Skin of body (tissue), 2 donors: ENCODE data around the gene KMT2C. TPM values are rescaled to one million over a fixed set of nuclear protein-coding genes. Genes with fewer than 3 reads are reported as not detected.

Experiments used
- DNase-seq: peaks from one replicate; lab custom pipeline; 2025; lab: John Stamatoyannopoulos, UW
- total RNA-seq: library from RNA; depleted of rRNA; stranded (reverse); fragments of >200 nt; gene quantifications from one replicate; pipeline ENCODE4 v1.2.3, GENCODE V29; 2014

Gene KMT2C
- total RNA-seq, 1 donor from 2014 or later = 75.6 TPM

DNA sequence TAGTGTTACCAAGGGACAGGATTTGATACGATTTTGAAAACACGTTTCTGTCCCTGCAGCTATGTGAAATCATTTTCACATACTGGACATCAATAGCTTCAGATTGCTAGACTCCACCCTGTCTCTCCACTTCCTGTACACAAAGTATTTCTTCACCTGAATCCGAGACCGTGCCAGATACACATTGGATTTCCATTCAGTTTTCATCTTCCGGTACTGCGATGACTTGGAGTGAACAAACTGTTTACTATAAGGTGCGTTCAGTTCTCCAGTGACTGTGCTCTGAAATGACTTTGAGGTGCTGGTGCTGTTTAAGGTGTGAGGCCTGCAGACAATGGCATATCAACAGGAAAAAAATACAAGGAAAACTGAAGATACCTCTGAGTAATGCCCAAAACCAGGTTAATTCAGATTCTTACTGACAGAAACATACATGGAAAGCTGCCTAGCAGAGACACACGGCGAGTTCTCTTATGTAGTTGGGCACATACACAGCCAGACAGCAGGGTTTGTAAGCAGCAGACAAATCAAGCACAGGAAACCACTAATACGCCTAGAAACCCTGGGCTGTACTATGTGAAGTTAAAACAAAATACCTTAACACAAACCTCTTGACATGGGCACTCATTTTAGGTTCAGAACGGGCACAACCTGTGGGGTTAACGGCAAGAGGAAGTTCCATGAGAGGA lies 291.1 kb downstream of the KMT2C start:
- no peak for DNase-seq

DNA sequence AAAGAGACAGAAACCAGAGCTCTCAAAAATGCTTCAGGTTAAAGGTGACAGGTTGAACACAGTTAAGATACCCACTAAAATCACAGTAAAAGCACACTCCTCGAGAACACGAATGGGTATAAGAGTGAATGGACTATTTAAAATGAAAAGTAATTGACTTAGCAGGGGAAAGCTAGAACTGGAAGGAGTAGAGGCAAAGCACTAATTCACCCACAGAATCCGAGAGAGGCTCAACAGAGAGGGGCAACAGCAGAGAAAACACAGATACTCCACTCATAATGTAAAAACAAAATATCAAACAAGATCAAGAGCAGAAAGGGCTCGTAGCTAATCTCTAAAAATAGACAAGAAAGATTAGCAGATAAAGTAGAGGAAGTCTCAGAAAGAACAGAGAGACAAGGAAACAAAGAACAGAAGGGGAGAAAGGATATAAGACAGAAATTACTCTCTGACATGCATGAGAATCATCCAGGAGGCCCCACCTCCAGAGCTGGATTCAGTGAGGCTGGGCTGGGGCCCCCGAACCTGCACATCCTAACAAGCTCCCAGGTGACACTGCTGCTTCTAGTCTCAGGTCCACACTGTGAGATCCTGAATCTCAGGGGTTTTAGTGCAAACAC lies 292.7 kb downstream of the KMT2C start:
- no peak for DNase-seq

DNA sequence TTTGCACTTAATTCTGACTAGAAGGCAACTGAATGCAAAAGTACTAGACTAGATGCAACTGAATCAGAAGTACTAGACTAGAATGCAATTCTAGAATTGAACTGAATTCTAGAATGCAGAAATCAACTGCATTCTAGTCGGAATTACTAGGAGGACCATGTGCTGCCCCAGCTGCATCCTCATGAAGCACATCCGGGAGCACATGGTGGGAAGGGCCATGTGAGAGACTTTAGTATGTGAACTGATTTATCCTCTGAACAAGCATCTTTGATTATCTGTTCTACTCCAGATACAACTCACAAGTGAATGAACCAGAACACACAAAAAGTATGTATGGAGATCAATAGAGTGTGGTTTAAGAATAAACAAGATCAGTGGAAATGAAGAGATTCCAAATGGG lies 295.2 kb downstream of the KMT2C start:
- no peak for DNase-seq

DNA sequence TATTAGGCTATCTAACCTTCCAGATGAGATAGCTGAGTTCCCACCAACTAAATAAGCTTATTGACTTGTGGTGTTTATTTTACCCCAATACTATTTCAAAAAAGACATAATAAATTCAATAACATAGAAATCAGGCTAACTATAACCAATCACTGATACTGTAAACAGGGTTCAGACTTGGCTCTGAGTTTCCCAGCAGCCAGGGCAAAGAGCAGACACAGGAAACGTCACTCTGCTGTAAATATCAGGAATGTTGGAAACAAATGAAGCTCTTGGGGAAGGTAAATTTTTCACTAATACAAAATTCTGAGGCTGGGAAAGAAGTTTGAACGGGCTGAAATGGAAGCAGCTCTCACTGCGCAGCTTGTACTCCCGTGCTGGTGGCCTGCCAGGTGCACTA lies 295.7 kb downstream of the KMT2C start:
- no peak for DNase-seq

DNA sequence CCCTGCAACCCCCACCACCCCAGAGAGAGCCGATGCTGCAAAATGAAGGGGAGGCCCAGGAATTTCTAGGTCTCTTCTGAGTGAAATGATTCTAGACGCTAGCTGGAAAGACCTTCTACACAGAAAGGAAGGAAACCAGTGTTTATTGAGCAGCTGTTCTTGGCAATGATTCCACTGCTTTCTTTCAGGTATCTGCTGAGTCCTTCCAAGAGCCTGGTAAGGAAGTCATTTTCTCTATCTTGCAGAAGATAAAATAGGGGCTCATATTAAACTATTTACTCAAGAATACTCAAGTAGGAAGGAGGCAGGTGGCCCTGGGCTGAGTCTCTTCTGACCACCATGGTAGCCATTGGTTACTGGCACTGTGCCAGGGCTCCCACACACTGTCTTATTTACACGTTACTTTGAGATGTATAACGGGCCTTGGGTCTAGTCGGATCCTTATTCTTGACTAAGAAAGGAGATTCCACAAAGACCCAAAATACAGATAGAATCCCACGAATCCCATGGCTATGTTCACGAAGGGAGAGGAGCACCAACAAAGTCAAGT lies 298.3 kb downstream of the KMT2C start:
- DNase-seq = no peak

DNA sequence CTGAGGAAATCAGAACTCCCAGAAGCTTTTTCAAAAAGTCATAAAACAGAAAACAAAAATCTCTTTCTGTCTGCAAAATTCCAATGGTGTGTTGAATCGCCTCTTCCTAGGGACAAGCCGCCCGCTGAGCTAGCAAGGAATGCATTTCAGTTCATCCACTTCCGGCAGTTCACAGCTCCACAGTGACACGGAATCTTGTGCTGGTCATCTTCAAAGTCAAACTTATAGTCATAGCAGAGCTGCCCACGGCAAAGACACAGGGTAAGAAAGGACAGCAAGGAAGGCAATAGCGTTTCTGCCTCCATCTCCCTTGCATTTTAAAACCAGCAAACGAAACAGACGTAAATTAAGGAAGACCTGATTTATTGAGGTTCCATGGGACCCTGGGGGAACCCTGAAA lies 299.1 kb downstream of the KMT2C start:
- DNase-seq = peak; percentile 17

DNA sequence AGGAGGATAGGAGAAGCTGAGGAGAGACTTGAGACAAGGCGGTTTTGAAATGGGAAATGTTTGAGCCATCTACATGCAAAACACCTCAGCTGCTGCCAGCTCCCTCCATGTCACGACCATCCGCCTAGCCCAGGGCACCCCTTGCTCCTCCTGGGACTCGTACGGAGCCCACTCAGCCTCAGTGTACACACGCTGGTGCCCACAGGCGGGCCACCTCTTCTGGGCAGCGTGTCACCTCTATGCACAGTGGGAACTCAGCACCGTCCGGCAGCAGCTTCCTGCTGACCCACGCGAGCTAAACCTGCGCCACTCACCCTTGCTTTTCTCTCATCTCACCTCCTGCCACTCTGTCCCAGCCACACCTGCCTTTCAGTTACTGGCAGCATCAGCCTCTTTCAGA lies 302.0 kb downstream of the KMT2C start:
- no peak for DNase-seq

DNA sequence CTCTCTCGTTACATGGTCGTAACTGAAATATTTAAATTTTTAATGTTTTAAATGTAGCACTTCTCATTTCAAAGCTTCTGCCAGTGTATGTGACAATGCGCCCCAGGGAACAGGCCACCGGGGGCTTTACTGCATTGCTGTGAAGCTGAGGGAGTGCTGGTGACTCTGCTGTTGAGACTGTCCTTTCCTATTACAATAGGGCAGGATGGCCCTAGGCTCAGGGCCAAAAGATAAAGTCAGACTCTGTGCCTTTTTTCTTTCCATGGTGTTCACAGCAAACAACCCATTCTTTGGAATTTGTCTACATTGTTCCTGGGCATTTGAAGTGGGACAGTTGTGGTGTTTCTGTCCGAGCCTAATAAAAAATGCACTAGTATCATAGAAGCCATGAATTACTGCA lies 303.0 kb downstream of the KMT2C start:
- no peak for DNase-seq

DNA sequence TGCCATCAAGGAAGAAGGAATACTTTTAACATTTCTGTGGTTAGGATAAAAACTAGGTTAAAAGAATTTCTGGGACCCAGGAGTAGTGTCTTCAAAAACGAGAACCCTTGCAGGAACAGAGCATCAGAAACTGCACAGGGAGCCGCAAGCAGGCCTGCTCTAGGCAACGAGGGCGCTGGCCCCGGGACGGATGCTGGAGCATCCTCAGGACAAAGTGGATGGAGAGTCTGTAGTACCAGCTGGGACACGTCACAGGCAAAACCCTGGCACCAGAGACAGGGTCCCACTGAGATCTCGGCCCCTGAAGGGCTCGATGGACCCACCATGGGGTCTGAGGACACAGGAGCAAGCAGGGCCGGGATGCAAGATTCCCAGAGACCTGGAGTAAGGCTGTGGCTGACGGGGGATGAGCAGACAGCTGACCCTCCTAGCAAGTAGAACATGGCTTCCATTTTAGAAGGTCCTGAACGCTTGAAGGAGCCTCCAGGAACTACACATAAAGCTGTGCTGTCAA lies 303.8 kb downstream of the KMT2C start:
- no peak for DNase-seq

DNA sequence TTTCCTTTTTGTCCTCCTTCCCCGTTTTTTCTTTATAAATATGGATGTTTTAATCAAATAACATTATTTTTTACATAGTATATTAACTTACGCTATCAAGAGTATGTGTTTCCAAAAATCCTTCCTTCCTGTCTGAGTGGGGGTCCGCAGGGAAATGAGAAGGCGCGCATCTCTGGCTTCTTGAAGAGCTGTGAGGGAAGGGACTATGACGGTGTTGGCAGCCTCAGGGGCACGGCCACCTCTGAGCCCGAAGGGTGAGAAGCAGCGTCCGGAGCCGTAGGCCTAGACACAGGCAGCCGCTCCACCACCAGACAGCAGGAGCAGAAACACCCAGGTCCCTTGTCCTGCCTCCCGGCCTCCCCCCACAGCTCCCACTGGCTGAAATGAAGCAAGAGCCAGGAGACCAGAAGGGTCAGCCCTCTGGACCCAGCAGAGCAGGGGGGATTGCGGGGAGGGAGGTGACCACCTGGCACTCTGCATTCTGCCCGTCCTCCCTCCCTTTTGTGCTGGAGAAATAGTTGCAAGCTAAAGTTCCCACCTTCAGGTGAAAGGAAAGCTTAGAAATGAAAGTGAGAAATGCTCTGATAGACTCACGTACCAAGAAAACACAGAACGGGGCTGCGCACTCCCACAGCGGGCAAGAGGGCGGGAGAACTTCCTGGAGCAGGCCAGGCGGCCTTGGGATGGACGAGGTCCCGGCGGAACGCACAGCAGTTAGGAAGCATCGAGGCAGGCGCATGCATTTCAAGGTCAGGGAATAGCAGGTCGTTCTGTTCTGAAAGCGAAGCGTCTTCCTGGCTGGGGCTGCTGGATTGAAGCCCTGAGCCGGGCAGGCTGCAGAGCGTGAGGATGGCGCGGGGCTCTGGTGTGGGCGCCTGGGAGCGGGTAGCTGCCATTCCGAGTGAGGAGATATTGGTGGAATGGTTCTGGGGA lies 304.9 kb downstream of the KMT2C start:
- no peak for DNase-seq

DNA sequence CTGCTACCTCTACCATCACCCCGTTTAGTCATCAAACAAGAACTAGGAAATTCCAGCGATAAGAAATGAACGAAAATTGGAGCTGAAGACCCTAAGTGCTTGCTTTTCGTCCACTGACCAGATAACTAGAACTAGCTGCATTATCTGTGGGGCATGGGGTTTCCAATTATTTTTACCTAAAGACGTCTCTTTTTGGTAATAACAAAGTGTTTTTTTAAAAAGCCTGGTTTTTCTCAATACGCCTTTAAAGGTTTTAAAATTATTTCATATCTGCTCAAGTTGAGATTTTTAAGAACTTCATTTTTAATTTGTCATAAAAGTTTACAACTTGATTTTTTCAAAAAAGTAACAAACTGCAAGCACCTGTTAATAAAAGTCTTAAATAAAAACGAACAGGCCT lies 306.1 kb downstream of the KMT2C start:
- DNase-seq = no peak

DNA sequence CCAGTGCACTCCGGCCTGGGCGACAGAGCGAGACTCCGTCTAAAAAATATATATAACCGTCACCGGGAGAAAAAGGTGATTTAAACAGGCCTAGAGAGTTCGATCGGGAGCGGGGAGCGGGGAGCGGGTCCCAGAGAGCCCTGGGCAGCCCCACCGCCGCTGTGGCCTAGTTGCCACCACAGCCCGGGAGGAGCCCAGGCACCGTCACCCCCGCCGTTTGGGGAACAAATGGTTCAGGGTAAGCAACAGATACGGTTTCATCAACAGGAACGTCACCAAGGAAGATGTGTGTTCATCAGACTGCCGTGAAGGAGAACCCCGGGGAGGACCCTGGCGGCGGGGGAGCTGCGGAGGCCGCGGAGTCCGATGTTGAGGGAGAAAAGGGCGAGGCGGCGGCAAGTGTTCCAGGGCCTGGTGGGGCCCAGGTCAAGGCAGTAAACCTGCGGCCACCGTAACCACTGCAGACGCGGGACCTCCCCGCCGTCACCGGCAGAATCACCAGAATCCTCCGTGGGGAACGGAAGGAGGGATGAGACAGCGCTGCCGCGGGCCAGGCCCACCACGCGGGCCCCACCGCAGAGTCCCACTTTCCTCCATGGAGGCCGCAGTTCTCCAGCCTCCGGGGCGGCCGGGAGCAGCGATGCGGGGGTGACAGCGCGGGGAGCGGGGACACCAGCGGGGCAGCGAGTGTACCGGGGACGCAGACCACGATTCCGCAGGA lies 306.9 kb downstream of the KMT2C start:
- no peak for DNase-seq

DNA sequence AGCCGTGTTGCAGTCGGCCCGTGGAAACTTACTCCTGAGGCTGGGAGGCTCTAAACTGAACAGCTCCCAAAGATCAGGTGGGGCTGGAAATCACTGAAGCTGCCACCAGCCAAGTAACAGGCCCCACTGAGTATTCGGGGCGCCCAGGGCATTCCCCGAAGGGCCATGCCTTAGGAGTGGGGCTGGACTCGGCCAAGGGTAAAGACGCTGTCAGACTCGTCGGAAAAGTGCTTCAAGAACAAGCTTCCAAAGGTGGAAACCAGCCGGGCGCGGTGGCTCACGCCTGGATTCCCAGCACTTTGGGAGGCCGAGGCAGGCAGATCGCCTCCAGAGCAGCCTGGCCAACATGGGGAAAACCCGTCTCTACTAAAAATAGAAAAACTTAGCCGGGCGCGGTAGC lies 307.6 kb downstream of the KMT2C start:
- DNase-seq = no peak

DNA sequence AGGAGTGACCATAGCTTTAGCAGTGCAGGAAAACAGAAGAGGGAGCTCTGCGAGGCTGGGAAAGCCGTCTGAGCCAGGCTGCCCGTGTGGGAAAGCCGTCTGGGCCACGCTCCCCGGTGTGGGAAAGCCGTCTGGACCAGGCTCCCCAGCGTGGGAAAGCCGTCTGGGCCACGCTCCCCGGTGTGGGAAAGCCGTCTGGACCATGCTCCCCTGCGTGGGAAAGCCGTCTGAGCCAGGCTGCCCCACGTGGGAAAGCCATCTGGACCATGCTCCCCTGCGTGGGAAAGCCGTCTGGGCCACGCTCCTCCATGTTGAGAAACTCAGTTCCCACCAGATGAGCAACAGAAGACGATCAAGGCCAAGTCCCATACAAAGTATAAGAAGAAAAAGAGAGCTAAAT lies 308.6 kb downstream of the KMT2C start:
- DNase-seq = no peak

DNA sequence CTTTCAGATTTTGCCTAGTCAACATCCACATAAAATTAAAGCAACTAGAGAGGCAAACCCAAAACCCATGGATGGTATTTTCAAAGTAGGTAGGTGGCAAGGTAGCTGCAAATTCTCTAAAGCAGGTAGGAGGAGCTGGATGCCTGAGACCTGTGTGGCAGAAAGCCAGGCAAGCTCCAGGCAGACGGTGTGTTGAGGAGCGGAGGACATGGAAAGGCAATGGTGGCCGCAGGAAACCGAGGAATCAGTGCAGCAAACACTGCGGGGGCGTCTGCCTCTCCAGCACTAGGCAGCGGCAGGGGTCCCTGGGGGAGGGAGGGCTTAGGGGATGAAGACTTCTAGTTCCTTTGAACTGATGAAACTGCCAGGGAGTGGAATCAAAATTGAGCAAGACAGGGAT lies 309.1 kb downstream of the KMT2C start:
- DNase-seq = no peak

DNA sequence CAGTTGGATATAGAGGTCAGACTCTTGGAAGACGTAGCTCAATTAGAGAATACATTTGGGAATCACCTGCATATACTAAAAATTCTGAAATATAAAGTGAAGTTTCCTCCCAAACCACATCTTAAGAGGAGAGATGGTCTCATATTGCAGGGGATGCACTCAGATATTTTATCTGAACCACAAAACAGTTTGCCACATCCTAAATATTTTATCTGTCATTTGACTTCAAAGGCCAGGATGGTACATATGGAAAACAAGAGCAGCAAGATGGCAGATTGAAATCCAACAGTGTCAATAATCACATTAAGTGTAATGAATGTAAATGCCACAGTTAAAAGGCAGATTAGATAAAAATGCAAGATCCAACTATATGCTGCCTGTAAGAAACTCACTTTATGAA lies 313.3 kb downstream of the KMT2C start:
- DNase-seq = no peak

DNA sequence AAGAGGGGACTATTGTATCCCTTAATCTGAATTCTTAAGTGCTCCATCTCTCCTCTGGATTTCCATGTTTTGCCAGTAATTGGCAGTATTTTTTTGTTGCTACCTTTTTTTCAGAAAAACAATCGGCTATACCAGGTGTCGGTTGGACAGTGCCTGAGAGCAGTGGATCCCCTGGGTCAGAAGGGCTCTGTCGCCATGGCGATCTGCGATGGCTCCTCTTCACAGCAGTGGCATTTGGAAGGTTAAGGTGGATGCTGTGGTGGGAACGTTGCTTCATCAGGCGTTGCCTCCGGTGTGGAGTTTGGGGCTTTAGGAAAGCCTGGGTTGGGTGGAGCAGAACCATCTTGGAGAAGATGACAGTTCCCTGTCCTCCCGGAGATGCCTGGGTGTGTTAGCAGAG lies 314.4 kb downstream of the KMT2C start:
- DNase-seq = no peak

DNA sequence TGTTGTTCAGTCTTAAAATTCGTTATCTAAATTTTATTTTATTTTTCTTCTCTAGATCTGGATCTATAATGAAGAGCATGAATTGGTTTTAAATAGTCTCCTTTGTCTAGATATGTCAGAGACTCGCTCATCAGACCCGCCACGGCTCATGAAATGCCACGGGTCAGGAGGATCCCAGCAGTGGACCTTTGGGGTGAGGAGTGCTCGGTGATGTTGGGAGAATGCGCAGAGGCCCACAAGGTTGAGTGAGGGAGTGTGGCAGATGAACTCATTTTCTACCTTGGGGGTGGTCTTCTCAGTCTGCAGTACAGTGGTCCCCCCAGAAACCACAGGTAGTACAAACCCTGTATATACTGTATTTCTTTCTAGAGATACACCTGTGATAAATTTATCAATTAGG lies 315.0 kb downstream of the KMT2C start:
- DNase-seq = no peak

DNA sequence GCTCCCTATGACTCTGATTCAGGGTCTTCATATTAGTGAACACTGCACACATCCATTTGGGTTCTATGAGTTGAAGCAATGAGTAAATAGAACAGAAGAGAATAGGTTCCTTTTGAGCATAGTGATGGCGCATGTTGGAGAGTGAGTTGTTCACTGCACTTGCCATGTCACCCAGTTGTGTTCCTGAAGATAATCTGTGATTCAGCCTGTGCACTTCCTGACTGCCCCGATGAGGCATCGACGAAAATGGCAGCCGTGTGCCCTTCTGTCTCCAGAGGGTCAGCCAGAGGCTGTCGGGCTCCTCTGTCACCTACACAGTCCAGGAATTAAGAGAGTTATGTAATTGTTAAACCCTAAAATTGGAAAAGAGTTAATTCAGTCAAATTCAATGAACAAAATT lies 315.6 kb downstream of the KMT2C start:
- DNase-seq = no peak

DNA sequence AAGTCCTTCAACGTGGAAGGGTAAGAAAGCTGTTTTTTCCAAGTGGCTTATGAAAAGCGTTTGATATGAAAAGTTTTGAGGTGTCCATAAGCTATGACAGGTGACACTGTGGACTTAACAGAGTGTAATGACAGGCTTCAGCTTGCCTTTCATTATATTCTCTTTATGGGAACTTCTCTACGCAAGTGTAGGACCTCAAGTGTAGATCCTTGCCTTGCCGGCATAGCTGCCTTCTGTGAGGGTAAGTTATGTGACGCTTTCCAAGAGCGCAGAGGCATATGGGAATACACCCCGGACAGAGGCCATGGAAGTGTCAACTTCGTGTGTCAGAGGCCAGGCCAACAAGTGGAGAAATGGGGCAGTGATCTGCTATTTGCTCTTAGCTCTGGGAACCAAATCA lies 318.4 kb downstream of the KMT2C start:
- no peak for DNase-seq

DNA sequence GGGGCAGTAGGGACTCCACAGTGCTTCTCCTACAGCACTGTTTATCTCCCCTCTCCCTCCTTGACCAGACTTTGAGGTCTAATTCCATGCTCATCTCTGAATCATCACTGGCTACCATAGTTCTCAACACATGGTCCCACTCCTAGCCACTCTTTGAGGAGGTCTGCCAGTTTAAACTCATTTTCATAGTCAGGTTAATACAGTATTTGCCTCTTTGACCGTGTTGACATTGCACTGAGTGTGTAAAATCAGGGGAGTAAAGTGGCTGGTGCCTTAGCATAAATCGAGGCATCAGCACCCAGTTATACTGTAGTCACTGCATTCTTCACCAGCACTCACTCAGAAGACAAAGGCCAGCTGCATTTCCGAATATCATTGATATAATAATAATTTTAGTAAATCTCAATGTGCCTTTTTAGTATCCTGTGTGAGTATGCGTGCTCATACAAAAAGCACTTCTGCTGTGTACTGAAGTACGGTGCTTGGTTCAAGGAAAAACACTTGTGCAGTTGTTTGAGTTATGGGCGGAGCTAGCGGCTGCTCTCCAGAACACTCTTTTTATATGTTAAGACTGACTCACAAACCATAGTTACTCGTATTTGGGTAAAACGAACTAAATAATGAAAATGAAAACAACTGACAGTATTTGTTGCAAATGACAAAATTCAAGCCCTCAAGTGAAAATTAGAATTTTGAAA lies 320.6 kb downstream of the KMT2C start:
- DNase-seq = no peak
